ENCODE data around the gene CCL2.
"Not testable (repeated sequence)": the region's sequence is repeated elsewhere in the genome, so short reads cannot be mapped to it uniquely, and the experiment has no call there.

The CCL2 gene

GRCh38 chr17:34254651-34255380, at the start of gene CCL2:
Gene CCL2, plus strand, starts transcription at chr17:34255285. Its CDS starts 65 bp downstream, at chr17:34255350.
- peak; percentile 93 for DNase-seq (ENCODE audit: low spot score)

- peak; percentile 66 for DNase-seq (ENCODE audit: low spot score)
These were observed 49.7 kb upstream of the CCL2 start for GRCh38 chr17:34205401-34205800.

- DNase-seq (ENCODE audit: low spot score): no peak
These were observed 48.5 kb upstream of the CCL2 start for GRCh38 chr17:34206569-34206968.

- peak; percentile 60 for DNase-seq (ENCODE audit: low spot score)
These were observed 47.5 kb upstream of the CCL2 start for GRCh38 chr17:34207572-34207971.

DNA sequence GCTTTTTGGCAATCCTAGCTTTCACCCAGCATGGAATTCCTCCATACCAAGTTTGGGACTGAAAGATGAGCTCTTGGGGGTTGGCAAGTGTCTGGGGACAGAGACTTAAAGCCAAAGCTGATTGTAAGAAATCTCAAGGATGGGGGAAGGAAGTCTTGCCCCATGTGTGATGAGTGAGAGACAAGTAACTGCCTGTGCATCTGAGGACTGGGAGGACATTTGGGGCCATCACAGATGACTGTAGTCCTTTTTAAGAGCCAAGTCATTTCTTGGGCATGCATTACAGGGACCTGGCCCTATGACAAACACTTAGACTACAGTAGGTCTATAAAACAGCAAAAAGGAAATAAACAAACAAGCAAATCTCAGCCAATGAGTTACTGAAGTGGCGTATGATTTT, 36.3 kb upstream of the CCL2 start:
- DNase-seq (ENCODE audit: low spot score): no peak

DNA sequence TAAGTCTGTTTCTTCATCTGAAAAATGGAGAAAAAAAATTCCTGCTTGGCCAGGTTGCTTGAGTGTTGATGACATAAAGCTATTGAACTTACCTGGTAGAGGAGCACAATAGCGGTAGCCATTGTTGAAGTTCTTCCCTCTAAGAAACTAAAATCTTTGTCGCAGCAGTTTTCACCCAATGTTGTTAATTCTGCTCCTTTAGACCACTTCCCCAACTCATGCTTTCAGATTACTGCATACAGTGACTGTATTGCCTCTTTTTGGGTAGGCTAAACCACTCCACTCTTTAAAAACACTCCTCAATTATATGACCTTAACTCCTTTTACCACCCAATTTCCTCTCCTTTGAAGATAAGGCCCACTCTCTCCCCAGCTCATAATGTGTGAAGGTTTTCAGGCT, 35.7 kb upstream of the CCL2 start:
- DNase-seq (ENCODE audit: low spot score): no peak

DNA sequence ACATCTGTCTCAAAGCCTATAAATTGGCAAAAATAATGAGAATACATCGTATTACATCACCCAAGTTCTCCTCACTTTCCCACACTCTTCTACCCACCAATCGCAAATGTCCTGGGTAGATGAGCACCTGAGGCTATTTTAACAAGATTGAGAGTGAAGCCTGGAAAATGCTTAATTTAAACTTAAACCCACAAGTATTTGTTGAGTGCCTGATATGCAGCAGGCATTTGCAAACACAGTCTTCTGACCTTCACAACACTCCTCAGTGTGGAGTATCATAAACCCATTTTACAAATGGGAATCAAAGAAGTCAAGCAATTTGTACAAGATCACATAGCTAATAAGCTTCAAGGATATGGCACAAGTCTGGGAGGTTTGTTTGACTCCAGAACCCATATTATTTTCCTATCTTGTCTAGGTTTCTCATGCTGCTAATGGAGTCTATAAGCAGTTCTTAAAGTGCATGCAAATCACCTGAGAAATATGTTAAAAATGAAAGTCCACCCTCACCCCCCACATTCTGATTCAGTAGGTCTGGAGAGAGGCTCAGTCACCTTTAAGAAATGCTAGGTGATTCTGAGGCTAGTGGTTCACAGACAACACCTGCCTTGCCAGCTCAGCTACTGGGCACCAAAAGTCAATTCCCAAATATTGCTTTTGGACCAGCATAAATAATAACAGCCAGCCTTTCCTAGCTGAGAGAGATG, 34.9 kb upstream of the CCL2 start:
- DNase-seq (ENCODE audit: low spot score): peak; percentile 57

GRCh38 chr17:34220752-34221395, 34.2 kb upstream of the CCL2 start:
- no peak for DNase-seq (ENCODE audit: low spot score)

DNA sequence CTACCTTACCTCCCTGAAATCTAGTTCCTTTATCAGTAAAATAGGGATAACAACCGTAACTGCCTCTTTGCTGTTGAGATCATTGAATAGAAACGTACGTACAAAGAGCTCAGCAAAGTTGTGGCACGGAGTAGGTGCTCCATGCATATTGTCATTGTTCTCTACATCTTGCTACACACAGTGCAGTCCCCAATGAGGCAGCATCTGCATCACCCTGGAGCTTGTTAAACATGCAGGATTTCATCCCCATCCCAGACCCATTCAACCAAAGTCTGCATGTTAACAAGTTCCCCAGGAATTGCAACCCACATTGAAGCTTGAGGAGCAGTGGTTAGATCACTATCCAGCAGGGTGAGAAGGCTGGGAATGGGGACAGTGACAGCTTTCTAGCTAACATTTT, 33.7 kb upstream of the CCL2 start:
- DNase-seq (ENCODE audit: low spot score): no peak

DNA sequence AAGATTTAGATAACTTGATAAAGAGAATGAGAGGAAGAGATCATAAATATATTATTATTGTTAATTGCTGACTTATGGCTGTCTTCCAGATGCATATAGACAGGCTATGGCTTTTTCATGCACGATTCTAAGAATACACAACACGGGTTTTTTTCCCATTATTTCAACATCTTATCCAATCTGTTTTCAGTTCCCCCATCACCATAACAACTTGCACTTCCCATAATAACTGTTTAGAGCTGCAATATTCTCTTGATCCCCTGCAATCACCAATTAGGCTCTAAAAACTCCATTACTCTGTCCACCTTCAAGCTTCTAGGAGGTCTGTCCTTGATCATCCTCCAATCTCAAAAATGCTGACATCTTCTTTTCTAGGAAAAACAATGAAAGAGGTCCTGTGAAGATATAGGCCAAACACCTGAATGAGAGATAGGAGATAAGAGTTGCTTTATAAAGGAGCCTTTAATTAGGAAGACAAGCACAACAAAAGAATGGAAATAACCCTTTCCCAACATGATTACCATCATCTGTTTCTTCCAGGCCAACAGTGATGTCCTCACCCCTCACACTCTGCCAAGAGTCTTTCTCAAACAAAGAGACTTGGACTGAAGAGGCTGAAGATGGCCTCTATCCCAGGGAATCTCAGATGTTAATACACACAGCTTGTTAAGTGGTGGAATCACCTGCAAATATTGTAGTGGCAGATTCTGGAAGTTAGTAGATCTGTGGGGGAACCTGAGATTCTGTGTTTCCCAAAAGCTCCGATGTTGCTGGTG, 32.2 kb upstream of the CCL2 start:
- DNase-seq (ENCODE audit: low spot score): no peak

DNA sequence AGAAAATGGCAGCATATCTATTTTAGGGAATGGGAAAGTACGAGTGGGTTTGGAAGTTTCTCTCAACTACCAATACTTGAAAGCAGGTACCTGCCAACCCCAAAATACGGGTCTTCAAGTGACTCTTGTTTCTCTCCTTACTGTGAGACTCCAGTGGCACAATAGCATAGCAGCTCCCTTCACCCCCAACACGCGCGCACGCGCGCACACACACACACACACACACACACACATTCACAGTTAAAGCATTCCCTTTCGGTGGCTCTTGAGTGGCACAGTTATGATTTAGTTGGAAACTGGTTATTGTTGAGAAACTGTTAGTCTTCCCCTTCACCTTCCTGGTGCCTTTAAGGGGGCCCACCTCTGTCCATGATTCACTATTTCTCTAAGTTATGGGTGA, 30.0 kb upstream of the CCL2 start:
- DNase-seq (ENCODE audit: low spot score): no peak

DNA sequence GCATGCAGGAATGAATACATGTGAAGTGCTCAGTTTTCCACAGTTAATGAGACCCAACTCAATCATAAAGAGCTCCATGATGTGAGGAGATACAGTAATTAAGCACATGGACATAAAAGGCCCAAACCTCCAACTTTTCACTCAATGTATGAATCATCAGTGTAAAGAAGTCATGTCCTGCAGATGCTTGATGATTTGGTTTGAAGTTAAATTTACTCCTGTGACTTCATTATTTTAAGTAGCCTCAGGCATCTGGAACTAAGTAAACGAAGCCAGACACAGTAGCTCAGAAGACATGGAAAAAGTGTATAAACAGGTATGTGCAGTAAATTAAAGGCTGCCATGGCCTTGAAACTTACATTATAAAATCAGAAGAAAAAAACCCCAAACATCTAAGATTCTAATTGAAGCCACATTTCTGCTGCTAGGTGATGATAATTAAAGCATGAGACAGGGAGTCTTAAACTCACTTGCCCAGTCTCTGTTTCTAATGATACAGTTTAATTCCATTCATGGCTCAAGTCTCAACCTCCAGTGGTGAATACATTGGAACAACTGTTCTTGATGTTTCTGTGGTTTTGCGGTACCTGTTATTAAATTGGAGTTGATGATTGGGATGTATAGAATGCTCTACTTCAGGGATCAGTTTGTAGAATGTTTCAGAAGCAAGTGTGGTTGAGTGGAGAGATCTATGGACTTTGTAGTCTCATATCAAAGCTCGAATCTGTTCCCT, 28.9 kb upstream of the CCL2 start:
- peak; percentile 58 for DNase-seq (ENCODE audit: low spot score)

DNA sequence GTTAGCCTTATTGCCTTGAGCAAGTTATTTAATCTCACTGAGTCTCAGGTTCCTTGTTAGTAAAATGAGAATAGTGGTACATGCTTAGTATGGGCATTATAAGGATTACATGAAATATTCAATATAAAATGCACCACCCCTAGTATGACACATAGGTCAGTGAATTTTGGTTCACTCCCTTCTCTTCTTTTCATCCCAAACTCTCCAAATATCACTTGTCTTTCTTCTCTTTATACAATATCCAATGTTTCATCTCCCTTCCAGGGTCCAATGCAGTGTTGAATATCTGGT, 28.4 kb upstream of the CCL2 start:
- DNase-seq (ENCODE audit: low spot score): no peak

DNA sequence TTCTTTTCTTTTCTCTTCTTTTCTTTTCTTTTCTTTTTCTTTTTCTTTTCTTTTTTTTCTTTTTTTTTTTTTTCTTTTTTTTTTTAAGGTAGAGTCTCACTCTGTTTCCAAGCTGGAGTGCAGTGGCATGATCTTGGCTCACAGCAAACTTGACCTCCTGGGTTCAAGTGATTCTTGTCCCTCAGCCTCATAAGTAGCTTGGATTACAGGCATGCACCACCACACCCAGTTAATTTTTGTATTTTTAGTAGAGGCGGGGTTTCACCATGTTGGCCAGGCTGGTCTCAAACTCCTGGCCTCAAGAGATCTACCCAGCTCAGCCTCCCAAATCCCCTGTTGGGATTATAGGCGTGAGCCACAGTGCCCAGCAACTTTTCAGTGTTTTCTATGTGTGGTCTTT, 27.8 kb upstream of the CCL2 start:
- DNase-seq (ENCODE audit: low spot score): not testable (repeated sequence)

DNA sequence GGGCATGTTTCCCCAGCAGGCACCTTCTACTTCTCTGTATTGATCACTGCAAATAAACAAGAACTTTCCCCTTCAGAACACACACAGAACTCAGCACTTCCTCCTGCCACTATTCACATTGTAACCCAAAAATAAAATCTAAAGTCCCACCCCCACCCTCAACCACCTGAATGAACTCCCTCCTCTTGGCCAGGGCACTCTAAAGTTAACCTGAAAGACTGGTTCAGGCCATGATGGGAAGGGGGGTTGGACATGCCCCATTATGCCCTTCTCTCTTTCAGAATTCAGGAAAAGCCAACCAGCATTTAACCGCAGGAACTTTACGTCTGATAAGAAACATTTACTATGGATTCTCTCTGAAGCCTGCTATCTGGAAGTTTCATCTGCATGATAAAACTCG, 27.4 kb upstream of the CCL2 start:
- DNase-seq (ENCODE audit: low spot score): no peak

GRCh38 chr17:34228781-34229180, 26.3 kb upstream of the CCL2 start:
- DNase-seq (ENCODE audit: low spot score): peak; percentile 38

DNA sequence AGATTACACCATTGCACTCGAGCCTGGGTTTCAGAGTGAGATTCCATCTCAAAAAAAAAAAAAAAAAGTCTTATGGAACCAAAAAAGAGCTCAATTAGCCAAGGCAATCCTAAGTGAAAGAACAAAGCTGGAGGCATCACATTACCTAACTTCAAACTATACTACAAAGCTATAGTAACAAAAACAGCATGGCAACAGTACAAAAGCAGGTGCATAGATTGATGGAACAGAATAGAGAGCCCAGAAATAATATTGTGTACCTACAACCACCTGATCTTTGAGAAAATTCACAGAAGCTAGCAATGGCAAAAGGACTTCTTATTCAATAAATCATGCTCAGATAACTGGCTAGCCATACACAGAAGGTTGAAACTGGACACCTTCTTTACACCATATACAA, 24.7 kb upstream of the CCL2 start:
- no peak for DNase-seq (ENCODE audit: low spot score)

GRCh38 chr17:34234616-34235015, 20.5 kb upstream of the CCL2 start:
- no peak for DNase-seq (ENCODE audit: low spot score)

DNA sequence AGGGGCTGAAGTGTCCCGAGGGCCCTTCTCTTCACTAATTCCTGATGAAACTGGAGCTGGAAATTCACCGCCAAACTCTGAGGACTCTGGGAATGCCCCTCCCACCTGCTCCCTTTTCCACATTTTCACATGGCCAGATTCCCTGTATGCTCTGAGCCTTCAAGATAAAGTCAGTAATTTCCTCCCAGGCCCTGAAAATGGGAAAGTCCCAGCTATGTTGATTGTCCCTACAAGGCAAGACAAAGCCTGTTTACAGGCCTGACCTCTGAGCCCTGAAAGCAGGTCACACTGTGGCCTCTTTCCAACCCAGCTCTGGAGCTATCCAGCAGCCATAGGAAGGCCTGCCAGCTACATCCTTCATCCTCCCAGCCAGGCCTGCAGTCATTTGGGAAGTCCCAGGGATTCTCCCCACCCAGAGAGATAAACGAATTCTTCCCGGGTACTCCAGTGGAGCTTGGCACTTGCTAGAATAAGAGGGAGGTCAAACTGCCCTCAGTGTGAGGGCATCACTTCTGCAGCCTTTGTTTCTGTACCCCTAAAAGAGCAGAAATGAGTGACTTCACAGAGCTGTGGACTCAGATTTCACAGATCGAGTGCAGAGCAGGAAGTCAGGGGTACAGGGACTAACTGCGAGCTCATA, 19.6 kb upstream of the CCL2 start:
- peak; percentile 83 for DNase-seq (ENCODE audit: low spot score)

DNA sequence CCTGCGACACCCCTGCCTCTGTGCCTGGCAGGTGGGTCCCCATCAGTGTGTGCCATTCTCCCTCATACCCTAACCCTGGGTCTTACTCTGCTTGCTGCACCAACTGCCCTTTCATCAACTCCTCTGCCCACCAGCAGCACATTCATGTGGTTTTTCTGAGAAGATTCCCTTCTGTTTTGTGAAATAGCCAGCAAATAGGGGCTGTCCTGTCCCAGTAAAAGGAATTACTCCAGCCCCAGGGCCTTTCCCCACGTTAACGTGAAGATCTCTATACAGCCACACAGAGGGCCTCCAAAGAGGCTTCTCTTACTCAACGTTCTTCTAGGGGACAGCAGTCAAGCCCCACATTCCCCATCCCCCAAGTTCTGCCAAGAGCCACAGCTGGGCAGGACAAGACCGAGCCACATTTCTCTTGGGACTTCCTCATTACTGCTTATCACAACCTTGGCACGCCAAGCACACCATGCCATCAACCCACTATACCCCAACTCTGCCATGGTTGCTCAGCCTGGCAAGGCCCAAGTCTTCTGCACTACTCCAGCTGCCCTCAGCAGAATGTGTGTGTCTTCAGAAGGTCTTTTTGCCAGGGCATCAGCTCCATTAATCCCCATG, 18.7 kb upstream of the CCL2 start:
- DNase-seq (ENCODE audit: low spot score): no peak

DNA sequence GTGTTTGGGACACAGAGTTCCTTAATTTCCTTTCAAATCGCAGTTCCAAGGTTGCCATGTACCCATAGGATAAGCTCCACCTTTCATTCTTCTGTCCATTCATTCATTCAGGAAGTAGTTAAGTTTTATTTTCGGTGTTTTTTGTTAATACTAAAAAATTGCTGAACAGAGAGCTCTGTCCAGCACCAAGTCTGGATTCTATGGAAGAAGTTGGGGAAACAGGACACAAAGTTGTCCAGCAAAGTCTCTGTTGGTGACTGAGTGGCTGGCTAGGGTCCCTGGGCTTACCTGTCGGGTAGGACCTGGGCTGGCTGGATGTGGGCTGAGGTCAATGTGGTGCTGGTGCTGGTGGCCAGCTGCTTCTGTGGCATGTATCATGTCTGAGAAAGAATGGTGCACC, 17.6 kb upstream of the CCL2 start:
- DNase-seq (ENCODE audit: low spot score): no peak

Measured in kidney tubule cell (primary cell).